Transverse colon (tissue), 4 donors: Measurements from ENCODE around the gene LRBA.

Experiments used
- EP300 ChIP-seq: sonication (generic); formaldehyde crosslinking; IDR thresholded peaks from one replicate; pipeline ENCODE4 v1.6.1; 2017; ENCODE audit warnings: antibody characterized with exemption, low read depth
- POLR2A ChIP-seq: fragments of 450-650 bp; IDR thresholded peaks from one replicate; pipeline ENCODE4 v1.6.1; 2016; ENCODE audit warnings: antibody characterized with exemption, mild to moderate bottlenecking, moderate library complexity
- POLR2AphosphoS5 ChIP-seq, 3 donors: sonication (generic); formaldehyde crosslinking; IDR thresholded peaks; one replicate each; pipeline ENCODE4 v1.6.1; 2016; ENCODE audit warnings: antibody characterized with exemption in 3 of 3
- TF ChIP-seq, protein P1 (sequence below), 5 experiments: fragments of 200-600 bp in 3 of 5; fragments of 450-650 bp in 2 of 5; sonication (generic) in 3 of 5; IDR thresholded peaks; 1 replicate in 2 of 5; 2 replicates in 3 of 5; pipeline ENCODE4 v1.5.1; 2016 to 2017; ENCODE audit warnings: antibody characterized with exemption in 5 of 5, inconsistent platforms in 3 of 5, mild to moderate bottlenecking in 2 of 5, moderate library complexity in 1 of 5

DNA sequence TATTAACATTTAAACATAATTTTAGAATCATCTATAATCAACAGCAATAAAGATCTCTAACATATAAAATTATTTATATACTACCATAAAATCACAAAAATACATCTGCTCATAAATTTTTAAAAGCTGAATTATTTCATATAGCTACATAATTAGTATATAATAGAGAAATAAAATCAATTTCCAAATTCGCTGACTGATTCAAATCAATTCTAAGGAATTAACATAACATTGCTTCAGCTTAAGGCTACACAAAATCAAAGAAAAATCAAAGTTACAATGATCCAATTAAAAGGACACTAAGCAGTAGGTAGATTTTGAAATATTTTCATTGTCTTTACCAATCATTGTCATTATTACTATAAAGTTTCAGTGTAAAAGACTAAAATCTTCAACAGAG lies 194.7 kb downstream of the LRBA start:
- TF ChIP-seq, protein P1, sequence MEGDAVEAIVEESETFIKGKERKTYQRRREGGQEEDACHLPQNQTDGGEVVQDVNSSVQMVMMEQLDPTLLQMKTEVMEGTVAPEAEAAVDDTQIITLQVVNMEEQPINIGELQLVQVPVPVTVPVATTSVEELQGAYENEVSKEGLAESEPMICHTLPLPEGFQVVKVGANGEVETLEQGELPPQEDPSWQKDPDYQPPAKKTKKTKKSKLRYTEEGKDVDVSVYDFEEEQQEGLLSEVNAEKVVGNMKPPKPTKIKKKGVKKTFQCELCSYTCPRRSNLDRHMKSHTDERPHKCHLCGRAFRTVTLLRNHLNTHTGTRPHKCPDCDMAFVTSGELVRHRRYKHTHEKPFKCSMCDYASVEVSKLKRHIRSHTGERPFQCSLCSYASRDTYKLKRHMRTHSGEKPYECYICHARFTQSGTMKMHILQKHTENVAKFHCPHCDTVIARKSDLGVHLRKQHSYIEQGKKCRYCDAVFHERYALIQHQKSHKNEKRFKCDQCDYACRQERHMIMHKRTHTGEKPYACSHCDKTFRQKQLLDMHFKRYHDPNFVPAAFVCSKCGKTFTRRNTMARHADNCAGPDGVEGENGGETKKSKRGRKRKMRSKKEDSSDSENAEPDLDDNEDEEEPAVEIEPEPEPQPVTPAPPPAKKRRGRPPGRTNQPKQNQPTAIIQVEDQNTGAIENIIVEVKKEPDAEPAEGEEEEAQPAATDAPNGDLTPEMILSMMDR (IDR thresholded peaks at IDR 0.05): no peak
- TF ChIP-seq POLR2A (no peak), POLR2AphosphoS5 (IDR thresholded peaks at IDR 0.05) (no peak), EP300 (no peak)
